Esophagus muscularis mucosa (tissue), 4 donors: ENCODE results near the gene ADIPOR1. TPM values are rescaled to one million over a fixed set of nuclear protein-coding genes. Genes with fewer than 3 reads are reported as not detected.
"Not testable (repeated sequence)": the region's sequence is repeated elsewhere in the genome, so short reads cannot be mapped to it uniquely, and the experiment has no call there.

Experiments used
- DNase-seq: peaks from one replicate; pipeline ENCODE4 v3.0.0-alpha.2; 2017; ENCODE audit errors: extremely low spot score
- H3K27ac ChIP-seq, 4 donors: fragments of 200-600 bp; sonication (generic); replicated peaks in 1 of 4; 1 replicate in 3 of 4; 2 replicates in 1 of 4; pipeline ENCODE4 v1.5.1; 2016 to 2019; ENCODE audit warnings: mild to moderate bottlenecking in 1 of 4
- H3K27me3 ChIP-seq, 4 donors: fragments of 200-600 bp; sonication (generic); one replicate each; pipeline versions ENCODE4 v1.5.1 to v1.6.0; 2016 to 2019
- H3K36me3 ChIP-seq, 4 donors: fragments of 200-600 bp; sonication (generic); one replicate each; pipeline ENCODE4 v1.5.1; 2016 to 2019
- H3K4me1 ChIP-seq, 4 donors: fragments of 200-600 bp; sonication (generic); one replicate each; pipeline ENCODE4 v1.5.1; 2016 to 2019
- H3K4me3 ChIP-seq, 4 donors: fragments of 200-600 bp; sonication (generic); 1 replicate in 2 of 4; 2 replicates in 2 of 4; pipeline ENCODE4 v1.5.1; 2016 to 2019; ENCODE audit warnings: mild to moderate bottlenecking in 4 of 4, moderate library complexity in 1 of 4
- H3K9me3 ChIP-seq, 4 donors: fragments of 200-600 bp; sonication (generic); 1 replicate in 3 of 4; 2 replicates in 1 of 4; pipeline ENCODE4 v1.5.1; 2016 to 2019
- EP300 ChIP-seq: sonication (generic); formaldehyde crosslinking; IDR thresholded peaks from one replicate; pipeline ENCODE4 v1.6.1; 2017; ENCODE audit warnings: antibody characterized with exemption
- POLR2A ChIP-seq: fragments of 450-650 bp; IDR thresholded peaks from one replicate; pipeline ENCODE4 v1.6.1; 2017; ENCODE audit warnings: antibody characterized with exemption, moderate library complexity, mild to moderate bottlenecking, low read depth
- POLR2AphosphoS5 ChIP-seq, 2 donors: sonication (generic); formaldehyde crosslinking; IDR thresholded peaks; one replicate each; pipeline ENCODE4 v1.6.1; 2017; ENCODE audit warnings: antibody characterized with exemption in 2 of 2
- WGBS: methylation state at CpG from one replicate; pipeline ENCODE4 v1.1.5; 2018; 5-methylcytosine and 5-hydroxymethylcytosine counted together
- intact Hi-C: fragments of 100-400 bp; cut with DNase I; formaldehyde crosslinking; loops from one replicate; pipeline ENCODE4 v1.15.1; 2023
- total RNA-seq, 4 donors: library from RNA; depleted of rRNA; stranded (reverse); fragments of >200 nt; gene quantifications; one replicate each; pipeline versions ENCODE4 v1.1.0 to v1.2.1, GENCODE V29; 2016
- TF ChIP-seq, protein P1 (sequence below), 3 experiments: fragments of 200-600 bp in 2 of 3; fragments of 450-650 bp in 1 of 3; sonication (generic) in 2 of 3; IDR thresholded peaks; one replicate each; pipeline ENCODE4 v1.5.1; 2017 to 2019; ENCODE audit warnings: antibody characterized with exemption in 3 of 3, mild to moderate bottlenecking in 2 of 3, moderate library complexity in 1 of 3

Gene ADIPOR1
- total RNA-seq, 4 donors from 2014 or later, result 53.6 to 93.4 (median 70.0) TPM

DNA sequence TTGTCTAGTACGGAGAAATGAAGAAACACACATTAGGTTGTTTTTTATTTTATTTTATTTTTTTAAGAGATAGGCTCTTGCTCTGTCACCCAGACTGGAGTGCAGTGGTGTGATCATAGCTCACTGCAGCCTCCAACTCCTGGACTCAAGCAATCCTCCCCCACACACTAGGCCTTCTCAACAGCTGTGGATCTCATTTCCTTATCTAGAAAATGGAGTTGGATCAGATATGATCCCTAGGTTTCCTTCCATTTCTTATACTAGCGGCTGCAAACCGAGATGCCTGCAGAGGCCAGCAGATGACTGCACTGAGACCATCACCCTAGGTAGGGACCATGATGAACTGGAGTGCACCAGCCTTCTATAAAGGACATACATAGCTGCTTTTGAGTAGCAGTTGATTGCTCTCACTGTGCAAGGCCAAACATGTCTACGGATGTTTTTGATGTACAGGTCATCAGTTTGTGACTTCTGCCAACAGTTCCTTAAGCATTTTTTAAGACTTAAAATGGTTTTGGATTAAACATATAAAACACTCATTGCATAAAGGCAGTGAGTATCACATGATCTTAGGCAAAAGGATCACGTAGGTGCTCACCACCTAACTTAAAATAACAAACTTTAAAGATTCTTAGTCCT, 19.7 kb downstream of the ADIPOR1 start:
- DNase-seq, result no peak
- TF ChIP-seq POLR2AphosphoS5 (IDR thresholded peaks at IDR 0.05), result no peak
- TF ChIP-seq, protein P1, sequence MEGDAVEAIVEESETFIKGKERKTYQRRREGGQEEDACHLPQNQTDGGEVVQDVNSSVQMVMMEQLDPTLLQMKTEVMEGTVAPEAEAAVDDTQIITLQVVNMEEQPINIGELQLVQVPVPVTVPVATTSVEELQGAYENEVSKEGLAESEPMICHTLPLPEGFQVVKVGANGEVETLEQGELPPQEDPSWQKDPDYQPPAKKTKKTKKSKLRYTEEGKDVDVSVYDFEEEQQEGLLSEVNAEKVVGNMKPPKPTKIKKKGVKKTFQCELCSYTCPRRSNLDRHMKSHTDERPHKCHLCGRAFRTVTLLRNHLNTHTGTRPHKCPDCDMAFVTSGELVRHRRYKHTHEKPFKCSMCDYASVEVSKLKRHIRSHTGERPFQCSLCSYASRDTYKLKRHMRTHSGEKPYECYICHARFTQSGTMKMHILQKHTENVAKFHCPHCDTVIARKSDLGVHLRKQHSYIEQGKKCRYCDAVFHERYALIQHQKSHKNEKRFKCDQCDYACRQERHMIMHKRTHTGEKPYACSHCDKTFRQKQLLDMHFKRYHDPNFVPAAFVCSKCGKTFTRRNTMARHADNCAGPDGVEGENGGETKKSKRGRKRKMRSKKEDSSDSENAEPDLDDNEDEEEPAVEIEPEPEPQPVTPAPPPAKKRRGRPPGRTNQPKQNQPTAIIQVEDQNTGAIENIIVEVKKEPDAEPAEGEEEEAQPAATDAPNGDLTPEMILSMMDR (IDR thresholded peaks at IDR 0.05), result no peak
- no peak for TF ChIP-seq EP300
- no peak for TF ChIP-seq POLR2A
- WGBS, result 79% methylated on average over 4 of the region's 5 CpGs
- no peaks in the 10 kb centered on the region for H3K9me3 ChIP-seq
- H3K4me1 ChIP-seq, result no peaks in the 10 kb centered on the region
- H3K36me3 ChIP-seq, result peaks cover 34 to 38% (median 35%) of the 10 kb centered on the region in 4 donors
- no peak overlapping the region for H3K27ac ChIP-seq
- H3K27me3 ChIP-seq, result no peaks in the 10 kb centered on the region
- intact Hi-C loops, result no loop called here
- no peak overlapping the region for H3K4me3 ChIP-seq

DNA sequence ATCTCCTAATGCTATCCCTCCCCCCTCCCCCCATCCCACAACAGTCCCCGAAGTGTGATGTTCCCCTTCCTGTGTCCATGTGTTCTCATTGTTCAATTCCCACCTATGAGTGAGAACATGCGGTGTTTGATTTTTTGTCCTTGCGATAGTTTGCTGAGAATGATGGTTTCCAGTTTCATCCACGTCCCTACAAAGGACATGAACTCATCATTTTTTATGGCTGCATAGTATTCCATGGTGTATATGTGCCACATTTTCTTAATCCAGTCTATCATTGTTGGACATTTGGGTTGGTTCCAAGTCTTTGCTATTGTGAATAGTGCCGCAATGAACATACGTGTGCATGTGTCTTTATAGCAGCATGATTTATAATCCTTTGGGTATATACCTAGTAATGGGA, 21.7 kb downstream of the ADIPOR1 start:
- H3K27me3 ChIP-seq, H3K27ac ChIP-seq, intact Hi-C loops, H3K9me3 ChIP-seq, DNase-seq, H3K4me3 ChIP-seq, H3K4me1 ChIP-seq: not testable (repeated sequence)
- 87% methylated on average over 1 of the region's 6 CpGs for WGBS
- H3K36me3 ChIP-seq, result peaks cover 14 to 18% (median 15%) of the 10 kb centered on the region in 4 donors

GRCh38 chr1:202935844-202936243, 22.3 kb downstream of the ADIPOR1 start:
- Histone ChIP-seq H3K9me3 (no peaks in the 10 kb centered on the region), H3K36me3 (peaks cover 8 to 13% (median 9%) of the 10 kb centered on the region in 4 donors), H3K27me3 (no peaks in the 10 kb centered on the region), H3K4me1 (no peaks in the 10 kb centered on the region), H3K4me3 (no peak overlapping the region), H3K27ac (no peak overlapping the region)
- TF ChIP-seq, protein P1 (IDR thresholded peaks at IDR 0.05), result no peak
- TF ChIP-seq POLR2A (no peak), POLR2AphosphoS5 (IDR thresholded peaks at IDR 0.05) (no peak), EP300 (no peak)
- intact Hi-C loops, result no loop called here
- no peak for DNase-seq
- 92% methylated on average over 3 of the region's 3 CpGs for WGBS

DNA sequence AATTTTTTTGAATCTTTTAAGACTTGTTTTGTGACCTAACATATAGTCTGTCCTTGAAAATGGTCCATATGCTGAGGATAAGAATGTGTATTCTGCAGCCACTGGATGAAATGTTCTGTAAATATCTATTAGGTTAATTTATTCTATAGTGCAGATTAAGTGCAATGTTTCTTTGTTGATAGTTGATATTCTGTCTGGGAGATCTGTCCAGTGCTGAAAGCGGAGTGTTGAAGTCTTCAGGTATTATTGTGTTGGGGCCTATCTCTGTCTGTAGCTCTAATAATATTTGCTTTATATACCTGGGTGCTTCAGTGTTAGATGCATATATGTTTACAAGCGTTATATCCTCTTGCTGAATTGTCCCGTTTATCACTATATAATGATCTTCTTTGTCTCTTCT, 23.4 kb downstream of the ADIPOR1 start:
- 85% methylated on average over 3 of the region's 3 CpGs for WGBS
- peaks cover 0 to 2% (median 0%) of the 10 kb centered on the region in 4 donors for H3K36me3 ChIP-seq
- H3K4me1 ChIP-seq, result no peaks in the 10 kb centered on the region
- DNase-seq, result no peak
- no peaks in the 10 kb centered on the region for H3K27me3 ChIP-seq
- H3K9me3 ChIP-seq, result no peaks in the 10 kb centered on the region
- H3K27ac ChIP-seq, result no peak overlapping the region
- TF ChIP-seq EP300 (no peak), POLR2A (no peak), POLR2AphosphoS5 (IDR thresholded peaks at IDR 0.05) (no peak)
- TF ChIP-seq, protein P1 (IDR thresholded peaks at IDR 0.05), result no peak
- no peak overlapping the region for H3K4me3 ChIP-seq
- intact Hi-C loops, result no loop called here

DNA sequence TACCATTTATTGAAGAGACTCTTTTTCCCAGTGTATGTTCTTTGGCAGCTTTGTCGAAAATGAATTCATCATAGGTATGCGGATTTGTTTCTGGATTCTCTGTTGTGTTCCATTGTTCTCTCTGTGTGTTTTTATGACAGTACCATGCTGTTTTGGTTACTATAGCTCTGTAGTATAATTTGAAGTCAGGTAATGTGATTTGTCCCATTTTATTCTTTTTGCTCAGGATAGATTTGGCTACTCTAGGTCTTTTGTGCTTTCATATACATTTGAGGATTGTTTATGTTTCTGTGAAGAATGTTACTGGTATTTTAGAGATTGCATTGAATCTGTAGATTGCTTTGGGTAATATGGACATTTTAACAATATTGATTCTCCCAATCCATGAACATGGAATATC, 25.6 kb downstream of the ADIPOR1 start:
- intact Hi-C loops, result no loop called here
- no peaks in the 10 kb centered on the region for H3K36me3 ChIP-seq
- TF ChIP-seq POLR2AphosphoS5 (IDR thresholded peaks at IDR 0.05) (no peak), EP300 (no peak), POLR2A (no peak)
- TF ChIP-seq, protein P1 (IDR thresholded peaks at IDR 0.05), result no peak
- H3K27ac ChIP-seq, result no peak overlapping the region
- no peak overlapping the region for H3K4me3 ChIP-seq
- WGBS, result 95% methylated on average over 2 of the region's 2 CpGs
- H3K9me3 ChIP-seq, result no peaks in the 10 kb centered on the region
- DNase-seq, result no peak
- H3K4me1 ChIP-seq, result peaks cover 0 to 4% (median 2%) of the 10 kb centered on the region in 4 donors
- no peaks in the 10 kb centered on the region for H3K27me3 ChIP-seq
